NB4 (cell line): ENCODE measurements around the gene TMEM131L.

Experiments used
- DNase-seq: peaks from one replicate; pipeline ENCODE4 v3.0.0; 2010; ENCODE audit warnings: low read depth
- H3K4me3 ChIP-seq: one replicate; pipeline ENCODE4 v1.5.1; 2011; ENCODE audit warnings: mild to moderate bottlenecking, low read depth, low read length, moderate library complexity
- MAX ChIP-seq: IDR thresholded peaks from 2 replicates; pipeline ENCODE4 v1.6.1; 2011; ENCODE audit warnings: low read depth, low read length
- MYC ChIP-seq: IDR thresholded peaks from 2 replicates; pipeline ENCODE4 v1.6.1; 2011; ENCODE audit warnings: low read depth, low read length
- POLR2A ChIP-seq: IDR thresholded peaks from 2 replicates; pipeline ENCODE4 v1.6.1; 2011; ENCODE audit warnings: mild to moderate bottlenecking; ENCODE audit not compliant: insufficient read length; ENCODE audit errors: extremely low read depth
- TF ChIP-seq, protein P1 (sequence below): IDR thresholded peaks from one replicate; pipeline ENCODE4 v1.5.1; 2012; ENCODE audit warnings: low read depth, low read length

The TMEM131L gene

DNA sequence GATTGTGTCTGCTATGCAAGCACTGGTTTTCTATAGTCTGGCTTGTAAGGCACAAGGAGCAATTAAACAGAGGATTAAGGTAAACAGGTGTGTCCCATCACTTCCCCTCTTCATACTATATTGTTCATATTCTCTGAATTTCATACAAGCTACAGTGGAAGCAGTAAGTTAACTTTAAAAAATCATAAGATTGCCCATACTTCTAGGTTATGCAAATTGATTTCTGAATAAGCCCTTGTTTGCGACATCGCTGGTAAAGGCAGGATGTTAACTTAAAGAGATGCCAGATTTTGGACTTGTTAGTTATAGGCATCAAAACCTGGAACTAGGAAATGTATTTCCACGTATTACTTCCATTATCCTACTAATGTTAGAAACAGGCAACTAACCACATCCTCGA is 1.0 kb upstream of the TMEM131L start:
- no peak for TF ChIP-seq MYC
- TF ChIP-seq MAX = no peak
- TF ChIP-seq POLR2A = no peak
- TF ChIP-seq, protein P1, sequence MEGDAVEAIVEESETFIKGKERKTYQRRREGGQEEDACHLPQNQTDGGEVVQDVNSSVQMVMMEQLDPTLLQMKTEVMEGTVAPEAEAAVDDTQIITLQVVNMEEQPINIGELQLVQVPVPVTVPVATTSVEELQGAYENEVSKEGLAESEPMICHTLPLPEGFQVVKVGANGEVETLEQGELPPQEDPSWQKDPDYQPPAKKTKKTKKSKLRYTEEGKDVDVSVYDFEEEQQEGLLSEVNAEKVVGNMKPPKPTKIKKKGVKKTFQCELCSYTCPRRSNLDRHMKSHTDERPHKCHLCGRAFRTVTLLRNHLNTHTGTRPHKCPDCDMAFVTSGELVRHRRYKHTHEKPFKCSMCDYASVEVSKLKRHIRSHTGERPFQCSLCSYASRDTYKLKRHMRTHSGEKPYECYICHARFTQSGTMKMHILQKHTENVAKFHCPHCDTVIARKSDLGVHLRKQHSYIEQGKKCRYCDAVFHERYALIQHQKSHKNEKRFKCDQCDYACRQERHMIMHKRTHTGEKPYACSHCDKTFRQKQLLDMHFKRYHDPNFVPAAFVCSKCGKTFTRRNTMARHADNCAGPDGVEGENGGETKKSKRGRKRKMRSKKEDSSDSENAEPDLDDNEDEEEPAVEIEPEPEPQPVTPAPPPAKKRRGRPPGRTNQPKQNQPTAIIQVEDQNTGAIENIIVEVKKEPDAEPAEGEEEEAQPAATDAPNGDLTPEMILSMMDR = no peak
- peak overlapping the region; percentile 50 for H3K4me3 ChIP-seq
- DNase-seq = peak; percentile 54

- H3K4me3 ChIP-seq = peak overlapping the region; percentile 50
- TF ChIP-seq, protein P1 = no peak
- TF ChIP-seq MAX = peak; percentile 42
- no peak for TF ChIP-seq POLR2A
- TF ChIP-seq MYC = peak; percentile 35; the same call in 1 of the 2 replicates
- peak; percentile 72 for DNase-seq
These were observed 512 bp upstream of the TMEM131L start for GRCh38 chr4:153465615-153466080.

- peak; percentile 55 for DNase-seq
- H3K4me3 ChIP-seq = peak overlapping the region; percentile 82
- TF ChIP-seq POLR2A = no peak
- TF ChIP-seq MAX = no peak
- 0 out of 2 replicates have a peak, but pooled peaks have one; percentile 27 for TF ChIP-seq MYC
- TF ChIP-seq, protein P1 = no peak
These were observed 1.1 kb downstream of the TMEM131L start for GRCh38 chr4:153466949-153467896.

- H3K4me3 ChIP-seq = peak overlapping the region; percentile 82
- TF ChIP-seq POLR2A (no peak), MYC (no peak), MAX (no peak)
- TF ChIP-seq, protein P1 = no peak
- peak; percentile 46 for DNase-seq
These were observed 1.7 kb downstream of the TMEM131L start for GRCh38 chr4:153467897-153468262.

GRCh38 chr4:153468587-153468986 is 2.4 kb downstream of the TMEM131L start:
- H3K4me3 ChIP-seq = peak overlapping the region; percentile 82
- TF ChIP-seq MYC (no peak), MAX (no peak)
- TF ChIP-seq, protein P1 = no peak
- DNase-seq = peak; percentile 64
